Measurements from ENCODE around the gene ERICH2. TPM values are rescaled to one million over a fixed set of nuclear protein-coding genes. Genes with fewer than 3 reads are reported as not detected.
A peak's percentile ranks its signal among the peaks of the same experiment; 100 is the strongest.

ERICH2 gene
- total RNA-seq, 1 experiment from 2014 or later, result 0.74 TPM

- in situ Hi-C loops (cut with HindIII; ENCODE audit: low pct_unique_long_range_greater_than_20kb, low sequenced_read_pairs), result no loop called here
- TF ChIP-seq, protein P1, sequence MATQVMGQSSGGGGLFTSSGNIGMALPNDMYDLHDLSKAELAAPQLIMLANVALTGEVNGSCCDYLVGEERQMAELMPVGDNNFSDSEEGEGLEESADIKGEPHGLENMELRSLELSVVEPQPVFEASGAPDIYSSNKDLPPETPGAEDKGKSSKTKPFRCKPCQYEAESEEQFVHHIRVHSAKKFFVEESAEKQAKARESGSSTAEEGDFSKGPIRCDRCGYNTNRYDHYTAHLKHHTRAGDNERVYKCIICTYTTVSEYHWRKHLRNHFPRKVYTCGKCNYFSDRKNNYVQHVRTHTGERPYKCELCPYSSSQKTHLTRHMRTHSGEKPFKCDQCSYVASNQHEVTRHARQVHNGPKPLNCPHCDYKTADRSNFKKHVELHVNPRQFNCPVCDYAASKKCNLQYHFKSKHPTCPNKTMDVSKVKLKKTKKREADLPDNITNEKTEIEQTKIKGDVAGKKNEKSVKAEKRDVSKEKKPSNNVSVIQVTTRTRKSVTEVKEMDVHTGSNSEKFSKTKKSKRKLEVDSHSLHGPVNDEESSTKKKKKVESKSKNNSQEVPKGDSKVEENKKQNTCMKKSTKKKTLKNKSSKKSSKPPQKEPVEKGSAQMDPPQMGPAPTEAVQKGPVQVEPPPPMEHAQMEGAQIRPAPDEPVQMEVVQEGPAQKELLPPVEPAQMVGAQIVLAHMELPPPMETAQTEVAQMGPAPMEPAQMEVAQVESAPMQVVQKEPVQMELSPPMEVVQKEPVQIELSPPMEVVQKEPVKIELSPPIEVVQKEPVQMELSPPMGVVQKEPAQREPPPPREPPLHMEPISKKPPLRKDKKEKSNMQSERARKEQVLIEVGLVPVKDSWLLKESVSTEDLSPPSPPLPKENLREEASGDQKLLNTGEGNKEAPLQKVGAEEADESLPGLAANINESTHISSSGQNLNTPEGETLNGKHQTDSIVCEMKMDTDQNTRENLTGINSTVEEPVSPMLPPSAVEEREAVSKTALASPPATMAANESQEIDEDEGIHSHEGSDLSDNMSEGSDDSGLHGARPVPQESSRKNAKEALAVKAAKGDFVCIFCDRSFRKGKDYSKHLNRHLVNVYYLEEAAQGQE (IDR thresholded peaks at IDR 0.05; ENCODE audit: insufficient read depth in 1 of 2, low read depth in 2 of 2, low read length in 1 of 2), result no peak
- no peak for TF ChIP-seq TCF7L2 (IDR thresholded peaks at IDR 0.05; ENCODE audit: low read depth, low read length)
- no peak for TF ChIP-seq POLR2AphosphoS5 (IDR thresholded peaks at IDR 0.05; ENCODE audit: low read depth, low read length)
- no peak for TF ChIP-seq SIN3A (IDR thresholded peaks at IDR 0.05; ENCODE audit: borderline replicate concordance, insufficient read depth, low read depth, low read length)
- no peak for TF ChIP-seq CTCF (IDR thresholded peaks at IDR 0.05)
- no peak overlapping the region for H3K4me3 ChIP-seq (ENCODE audit: low read depth in 2 of 2, low read length in 2 of 2)
- intact Hi-C loops (cut with micrococcal nuclease; ENCODE audit: unreplicated experiment), result no loop called here
- DNase-seq (ENCODE audit: low read depth, low spot score) (no peak), ATAC-seq (no peak)
- H3K27me3 ChIP-seq (ENCODE audit: control insufficient read depth, insufficient read depth, low read length), result 0 out of 2 replicates have a peak, but pooled peaks cover under 1% of the 10 kb centered on the region
- H3K27ac ChIP-seq (ENCODE audit: low read length), result no peak overlapping the region
- peaks cover 5% of the 10 kb centered on the region; the same call in 1 of the 2 replicates for H3K4me1 ChIP-seq (ENCODE audit: control insufficient read depth, insufficient read depth, low read length)
- ChIA-PET CTCF (no interaction called here), POLR2A (no interaction called here)
- no peaks in the 10 kb centered on the region for H3K9me3 ChIP-seq (ENCODE audit: control insufficient read depth, insufficient read depth, low read depth, low read length)
- BruUV-seq (replicated peaks), result no TSS peak
- no peaks in the 10 kb centered on the region; the same call in 1 of the 2 replicates for H3K36me3 ChIP-seq (ENCODE audit: control insufficient read depth, insufficient read depth, low read length)
Observed at GRCh38 chr2:170766693-170767092, 3.5 kb upstream of the ERICH2 start.

- no TSS peak for BruUV-seq (replicated peaks)
- Histone ChIP-seq H3K27ac (ENCODE audit: low read length) (peak overlapping the region; percentile 78), H3K9me3 (ENCODE audit: control insufficient read depth, insufficient read depth, low read depth, low read length) (no peaks in the 10 kb centered on the region), H3K36me3 (ENCODE audit: control insufficient read depth, insufficient read depth, low read length) (no peaks in the 10 kb centered on the region; the same call in 1 of the 2 replicates), H3K4me3 (ENCODE audit: low read depth in 2 of 2, low read length in 2 of 2) (peak overlapping the region; percentile 68 to 94), H3K4me1 (ENCODE audit: control insufficient read depth, insufficient read depth, low read length) (peaks cover 5% of the 10 kb centered on the region; the same call in 1 of the 2 replicates), H3K27me3 (ENCODE audit: control insufficient read depth, insufficient read depth, low read length) (peaks cover 7% of the 10 kb centered on the region; the same call in 1 of the 2 replicates)
- ATAC-seq, result peak; percentile 97
- ChIA-PET CTCF (no interaction called here), POLR2A (no interaction called here)
- TF ChIP-seq CTCF (IDR thresholded peaks at IDR 0.05) (0 out of 2 replicates have a peak, but pooled peaks have one; percentile 10), TCF7L2 (IDR thresholded peaks at IDR 0.05; ENCODE audit: low read depth, low read length) (no peak), POLR2AphosphoS5 (IDR thresholded peaks at IDR 0.05; ENCODE audit: low read depth, low read length) (no peak)
- TF ChIP-seq, protein P1 (IDR thresholded peaks at IDR 0.05; ENCODE audit: insufficient read depth in 1 of 2, low read depth in 2 of 2, low read length in 1 of 2), result no peak
- in situ Hi-C loops (cut with HindIII; ENCODE audit: low pct_unique_long_range_greater_than_20kb, low sequenced_read_pairs), result no loop called here
- DNase-seq (ENCODE audit: low read depth, low spot score), result peak; percentile 25
- intact Hi-C loops (cut with micrococcal nuclease; ENCODE audit: unreplicated experiment), result no loop called here
Observed at GRCh38 chr2:170770606-170771420, 635 bp downstream of the ERICH2 start.
